HG03066 (cell line): ENCODE data around the gene GDF2.

Experiments used
- ATAC-seq: cut with Tn5 transposase; IDR thresholded peaks from one replicate; pipeline ENCODE4 v1.9.1; 2021; ENCODE audit warnings: low read depth; ENCODE audit not compliant: unreplicated experiment

The GDF2 gene

DNA sequence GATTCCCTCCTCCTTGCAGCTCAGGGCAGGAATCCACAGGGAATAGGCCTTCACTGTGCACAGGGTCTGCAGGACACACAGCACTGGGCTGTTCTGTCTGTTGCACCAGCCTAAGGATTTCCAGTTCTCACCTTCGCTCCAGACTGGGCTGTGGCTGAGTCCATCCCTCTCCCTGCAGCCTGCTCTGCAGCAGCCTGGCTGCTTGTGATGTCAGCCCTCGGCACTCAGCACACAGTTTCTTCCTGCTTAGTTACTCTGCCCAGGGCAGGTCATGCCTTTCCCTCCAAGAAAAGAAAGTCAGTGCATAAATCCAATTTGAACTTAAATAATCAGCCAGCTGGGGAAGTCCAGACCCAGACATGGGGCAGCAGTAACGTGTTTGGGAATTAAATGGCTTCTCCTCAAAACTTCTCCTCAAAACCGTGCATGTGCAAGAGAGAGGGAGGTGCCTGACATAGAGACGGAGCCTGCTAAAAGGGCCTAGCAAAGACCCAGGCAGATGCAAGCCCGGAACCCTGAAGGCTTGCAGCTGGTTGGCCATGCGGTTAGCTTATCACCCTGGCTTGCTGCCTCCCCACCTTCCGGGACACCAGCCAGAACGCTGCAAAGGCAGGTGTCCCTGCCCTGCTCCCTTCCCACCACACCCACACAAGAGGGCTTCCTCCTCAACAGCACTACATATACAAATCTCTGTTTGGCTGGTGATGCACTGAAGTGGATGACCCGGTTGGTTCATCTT is 10.9 kb upstream of the GDF2 start:
- no peak for ATAC-seq

- no peak for ATAC-seq
These were observed 10.2 kb upstream of the GDF2 start for GRCh38 chr10:47311932-47312662.

GRCh38 chr10:47312663-47312995 is 9.6 kb upstream of the GDF2 start:
- ATAC-seq, result no peak

- ATAC-seq, result no peak
These were observed 7.8 kb upstream of the GDF2 start for GRCh38 chr10:47314416-47314970.

- ATAC-seq, result no peak
These were observed 6.8 kb upstream of the GDF2 start for GRCh38 chr10:47315421-47315820.

DNA sequence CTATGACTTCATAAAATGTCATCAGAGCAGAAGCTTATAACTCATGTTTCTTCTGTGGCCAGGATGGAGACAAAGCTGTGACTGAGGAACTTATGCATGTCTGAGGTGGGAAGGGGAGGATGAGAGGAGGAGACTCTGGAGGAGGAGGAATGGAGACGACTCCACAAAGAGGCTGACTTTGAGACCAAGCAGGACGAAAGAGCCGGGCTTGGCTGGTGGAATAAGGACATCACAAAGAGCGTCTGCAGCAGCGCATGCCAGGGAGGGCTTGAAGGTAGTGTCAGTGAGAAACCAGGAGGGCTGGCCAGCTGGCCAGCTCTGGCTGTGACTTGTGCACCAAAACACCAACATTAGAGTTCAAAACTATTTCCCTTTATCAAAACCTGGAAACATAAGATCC is 6.1 kb upstream of the GDF2 start:
- no peak for ATAC-seq

- ATAC-seq, result no peak
These were observed 5.0 kb upstream of the GDF2 start for GRCh38 chr10:47317251-47317650.

DNA sequence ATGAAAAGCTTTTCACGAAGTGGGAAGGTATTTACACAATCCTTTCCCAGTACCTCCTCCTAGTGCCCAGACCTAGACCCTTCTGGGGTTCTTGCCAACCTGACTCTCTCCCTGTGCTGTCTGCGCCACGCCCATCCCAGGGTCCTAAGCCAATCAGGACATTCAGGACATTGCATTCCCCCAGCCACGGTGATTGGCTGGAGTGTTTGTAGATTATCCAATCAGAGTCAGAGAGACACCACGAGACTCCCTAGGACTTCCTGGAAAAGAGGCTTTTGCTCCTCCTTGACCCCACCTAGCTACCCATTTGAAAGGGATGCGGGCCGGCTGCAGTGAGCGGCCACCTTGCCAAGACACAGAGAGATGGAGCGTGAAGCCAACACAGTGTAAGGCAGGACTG is 3.5 kb upstream of the GDF2 start:
- no peak for ATAC-seq

DNA sequence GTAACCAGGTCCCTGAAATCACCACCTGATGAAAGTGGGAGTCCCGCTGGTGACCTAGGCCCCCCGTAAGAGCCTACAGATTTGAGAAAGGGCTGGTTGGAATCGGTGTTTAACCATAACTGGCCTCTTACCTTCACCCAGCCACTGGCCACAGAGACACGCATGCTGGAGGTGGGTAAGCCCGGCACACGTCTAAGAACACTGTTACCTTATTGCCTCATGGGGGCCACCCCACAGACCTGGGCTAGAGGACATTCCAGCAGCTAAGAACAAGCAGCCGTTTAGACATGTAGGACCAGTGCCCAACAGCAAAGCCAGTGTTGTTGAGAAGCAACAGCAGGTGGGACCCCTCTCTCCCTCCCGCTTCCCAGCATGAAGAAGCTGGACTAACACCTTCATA is 2.5 kb upstream of the GDF2 start:
- no peak for ATAC-seq

- no peak for ATAC-seq
These were observed 1.4 kb upstream of the GDF2 start for GRCh38 chr10:47320812-47321211.

DNA sequence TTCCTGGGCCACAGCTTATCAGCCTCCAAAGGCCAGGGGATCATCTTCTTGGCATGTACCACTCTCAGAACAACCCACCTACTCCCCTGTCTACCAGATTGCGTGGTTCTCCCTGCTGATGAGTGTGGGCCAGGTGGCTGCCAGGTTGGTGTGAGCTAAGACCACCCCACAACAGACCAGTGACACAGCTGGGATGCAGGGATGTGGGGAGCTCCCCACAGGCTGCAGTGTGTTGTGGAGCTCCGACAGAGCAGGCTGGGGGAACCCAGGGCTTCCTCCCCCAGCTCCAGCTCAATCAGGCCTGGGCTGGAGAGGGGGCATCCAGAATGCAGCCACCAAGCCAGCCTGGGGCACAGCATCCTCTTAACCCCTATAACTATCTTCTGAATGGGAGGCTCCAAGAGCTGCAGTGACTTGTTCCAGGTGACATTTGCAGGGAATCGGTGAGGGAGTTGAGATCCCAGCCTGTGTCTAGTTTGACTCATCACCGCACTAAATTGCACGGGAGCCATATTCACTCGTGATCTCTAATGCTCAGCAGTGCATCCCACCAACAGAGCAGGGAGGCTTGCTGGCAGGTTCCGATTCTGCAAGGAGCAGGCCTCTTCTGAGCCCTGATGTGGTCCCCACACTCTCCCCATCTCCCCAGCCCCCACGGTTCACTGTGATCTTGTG is 596 bp upstream of the GDF2 start:
- no peak for ATAC-seq

GRCh38 chr10:47323087-47323486 is 833 bp downstream of the GDF2 start:
- no peak for ATAC-seq

DNA sequence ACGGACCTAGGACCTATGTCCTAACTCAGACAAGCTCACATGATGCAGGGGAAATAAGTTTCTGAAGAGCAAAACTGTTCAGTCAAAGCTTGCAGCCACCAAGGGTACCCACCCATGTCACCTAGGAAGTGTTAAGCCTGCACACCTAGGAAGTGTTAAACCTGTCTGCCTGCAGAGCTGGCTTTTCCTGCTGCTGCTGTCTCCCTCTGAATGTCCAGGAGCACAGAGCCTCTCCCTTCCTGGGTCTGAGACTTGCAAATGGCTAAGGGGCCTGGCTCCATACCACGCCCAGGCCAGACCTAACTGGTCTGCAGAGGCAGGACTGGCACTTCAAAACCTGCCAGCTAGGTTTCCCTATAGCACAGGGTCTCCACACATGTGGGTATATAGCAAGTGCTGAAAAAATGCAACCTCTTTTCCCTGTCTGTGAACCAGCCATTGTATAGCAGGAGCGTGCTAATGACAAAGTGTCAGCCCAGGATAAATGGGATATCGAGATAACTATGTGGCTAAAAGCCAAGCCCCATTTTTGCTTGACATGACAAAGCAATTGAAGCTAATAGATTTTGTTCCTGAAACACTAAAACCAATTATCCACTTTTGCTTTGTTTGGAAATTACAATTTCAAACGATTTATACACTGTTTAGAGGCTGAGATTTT is 1.5 kb downstream of the GDF2 start:
- ATAC-seq, result no peak

GRCh38 chr10:47325303-47326291 is 3.3 kb downstream of the GDF2 start:
- ATAC-seq, result no peak

DNA sequence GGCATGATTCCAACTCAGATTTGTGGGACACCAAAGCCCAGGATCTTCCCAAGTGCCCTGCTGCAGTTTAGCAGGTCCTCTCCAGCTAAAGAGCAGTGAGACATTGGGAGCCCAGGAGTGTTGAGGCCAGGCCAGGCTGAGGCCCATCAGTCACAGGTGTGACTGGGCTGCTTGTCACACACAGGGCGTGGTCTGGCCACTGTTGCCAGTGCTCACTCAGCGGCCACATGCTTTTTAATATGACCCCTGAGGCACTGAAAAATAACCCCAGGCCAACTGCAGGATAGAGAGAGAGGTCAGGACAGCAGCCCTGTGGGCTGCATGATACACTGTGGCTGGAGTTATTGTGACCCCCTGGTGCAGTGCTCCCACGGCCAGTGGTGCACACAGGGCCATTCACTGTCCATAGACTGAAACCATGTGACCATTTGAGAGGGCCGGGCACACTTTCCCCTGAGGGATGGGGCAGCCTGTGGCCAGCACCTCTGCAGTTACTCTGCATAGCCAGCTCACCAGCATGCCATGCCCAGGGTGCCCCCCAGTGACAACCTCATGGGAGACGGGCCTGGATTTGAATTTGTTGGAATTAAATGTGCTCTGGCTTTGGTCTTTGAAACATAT is 4.2 kb downstream of the GDF2 start:
- no peak for ATAC-seq

GRCh38 chr10:47326927-47327330 is 4.7 kb downstream of the GDF2 start:
- ATAC-seq, result no peak

- ATAC-seq, result no peak
These were observed 7.6 kb downstream of the GDF2 start for GRCh38 chr10:47329855-47330254.

DNA sequence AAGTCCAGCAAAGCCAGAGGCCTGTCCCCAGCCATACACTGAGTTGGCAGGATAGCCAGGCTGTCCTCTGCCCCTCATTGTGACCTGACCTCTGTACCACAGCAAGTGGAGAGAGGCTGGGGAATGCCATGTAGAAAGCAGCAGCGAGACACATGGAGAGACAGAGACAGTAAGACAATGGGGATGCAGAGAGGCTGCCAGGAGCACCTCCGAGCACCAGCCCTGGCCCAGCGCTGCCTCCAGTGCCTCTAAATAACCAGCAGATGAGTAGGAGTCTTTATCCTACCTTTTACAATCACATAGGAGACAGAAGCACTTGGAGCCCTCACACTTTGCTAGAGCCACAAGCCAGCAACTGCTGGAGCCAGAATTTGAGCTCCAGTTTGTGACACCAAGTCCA is 8.1 kb downstream of the GDF2 start:
- no peak for ATAC-seq

DNA sequence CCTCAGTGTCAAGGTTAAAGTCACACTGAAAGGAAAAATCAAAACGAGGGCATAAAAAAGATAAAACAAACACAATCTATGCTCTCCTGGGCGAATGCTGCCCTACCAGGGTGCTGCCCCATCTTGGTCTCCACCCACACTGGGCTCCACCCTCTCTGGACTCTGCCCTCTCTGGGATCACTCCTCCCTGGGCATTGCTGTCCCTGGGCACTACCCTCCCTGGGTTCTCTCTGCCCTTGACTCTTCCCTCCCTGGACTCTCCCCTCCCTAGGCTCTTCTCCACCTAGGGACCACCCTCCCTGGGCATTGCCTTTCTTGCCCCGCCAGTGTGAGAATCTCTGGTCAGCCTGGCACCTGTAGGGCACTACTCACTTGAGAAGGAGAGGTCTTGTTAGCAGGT is 8.6 kb downstream of the GDF2 start:
- ATAC-seq, result no peak
